LNCaP clone FGC (cell line): ENCODE results near the gene LRP1-AS.

Experiments
- DNase-seq: peaks from one replicate; pipeline ENCODE4 v3.0.0-alpha.2; 2011; ENCODE audit warnings: low read depth
- H3K4me3 ChIP-seq: 2 replicates; pipeline ENCODE4 v1.5.1; 2011; ENCODE audit warnings: mild to moderate bottlenecking, low read depth, low read length, control low read depth
- TF ChIP-seq, protein P1 (sequence below): IDR thresholded peaks from 2 replicates; pipeline ENCODE4 v1.5.1; 2012; ENCODE audit warnings: mild to moderate bottlenecking; ENCODE audit not compliant: control insufficient read depth, insufficient read depth; ENCODE audit errors: extremely low read depth

The LRP1-AS gene

DNA sequence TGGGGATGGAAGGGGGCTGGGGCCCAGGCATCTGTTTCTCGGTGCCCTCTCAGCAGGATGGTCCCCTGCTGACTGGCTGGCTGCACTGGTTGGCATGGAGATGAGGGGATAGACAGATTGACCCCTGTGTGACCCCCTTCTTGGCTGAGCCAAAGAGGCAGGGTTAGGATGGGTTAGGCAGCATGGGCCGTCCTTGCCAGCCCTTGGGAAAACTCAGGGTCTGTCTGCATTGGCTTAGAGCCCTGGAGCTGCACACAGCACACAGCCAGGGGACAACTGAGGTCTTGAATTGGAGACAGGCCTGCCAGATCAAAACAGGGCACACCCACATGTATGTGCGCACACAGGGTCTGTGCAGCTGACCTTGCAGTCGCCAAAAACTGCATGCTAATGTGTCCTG lies 11.2 kb upstream of the LRP1-AS start:
- DNase-seq, result no peak
- TF ChIP-seq, protein P1, sequence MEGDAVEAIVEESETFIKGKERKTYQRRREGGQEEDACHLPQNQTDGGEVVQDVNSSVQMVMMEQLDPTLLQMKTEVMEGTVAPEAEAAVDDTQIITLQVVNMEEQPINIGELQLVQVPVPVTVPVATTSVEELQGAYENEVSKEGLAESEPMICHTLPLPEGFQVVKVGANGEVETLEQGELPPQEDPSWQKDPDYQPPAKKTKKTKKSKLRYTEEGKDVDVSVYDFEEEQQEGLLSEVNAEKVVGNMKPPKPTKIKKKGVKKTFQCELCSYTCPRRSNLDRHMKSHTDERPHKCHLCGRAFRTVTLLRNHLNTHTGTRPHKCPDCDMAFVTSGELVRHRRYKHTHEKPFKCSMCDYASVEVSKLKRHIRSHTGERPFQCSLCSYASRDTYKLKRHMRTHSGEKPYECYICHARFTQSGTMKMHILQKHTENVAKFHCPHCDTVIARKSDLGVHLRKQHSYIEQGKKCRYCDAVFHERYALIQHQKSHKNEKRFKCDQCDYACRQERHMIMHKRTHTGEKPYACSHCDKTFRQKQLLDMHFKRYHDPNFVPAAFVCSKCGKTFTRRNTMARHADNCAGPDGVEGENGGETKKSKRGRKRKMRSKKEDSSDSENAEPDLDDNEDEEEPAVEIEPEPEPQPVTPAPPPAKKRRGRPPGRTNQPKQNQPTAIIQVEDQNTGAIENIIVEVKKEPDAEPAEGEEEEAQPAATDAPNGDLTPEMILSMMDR, result no peak
- H3K4me3 ChIP-seq, result no peak overlapping the region

DNA sequence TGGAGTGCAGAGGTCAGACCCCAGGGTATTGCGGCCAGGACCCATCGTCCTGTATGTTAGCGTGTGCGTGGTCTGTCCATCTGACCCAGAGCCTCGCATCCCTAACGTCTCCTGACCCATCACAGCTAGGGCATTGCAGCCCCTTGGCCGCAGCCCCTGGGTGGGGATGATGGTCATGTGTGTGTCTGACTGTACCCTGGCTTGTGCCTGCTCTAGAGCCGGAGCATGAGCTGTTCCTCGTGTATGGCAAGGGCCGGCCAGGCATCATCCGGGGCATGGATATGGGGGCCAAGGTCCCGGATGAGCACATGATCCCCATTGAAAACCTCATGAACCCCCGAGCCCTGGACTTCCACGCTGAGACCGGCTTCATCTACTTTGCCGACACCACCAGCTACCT lies 10.8 kb upstream of the LRP1-AS start:
- DNase-seq, result no peak
- H3K4me3 ChIP-seq, result no peak overlapping the region
- TF ChIP-seq, protein P1, result no peak

DNA sequence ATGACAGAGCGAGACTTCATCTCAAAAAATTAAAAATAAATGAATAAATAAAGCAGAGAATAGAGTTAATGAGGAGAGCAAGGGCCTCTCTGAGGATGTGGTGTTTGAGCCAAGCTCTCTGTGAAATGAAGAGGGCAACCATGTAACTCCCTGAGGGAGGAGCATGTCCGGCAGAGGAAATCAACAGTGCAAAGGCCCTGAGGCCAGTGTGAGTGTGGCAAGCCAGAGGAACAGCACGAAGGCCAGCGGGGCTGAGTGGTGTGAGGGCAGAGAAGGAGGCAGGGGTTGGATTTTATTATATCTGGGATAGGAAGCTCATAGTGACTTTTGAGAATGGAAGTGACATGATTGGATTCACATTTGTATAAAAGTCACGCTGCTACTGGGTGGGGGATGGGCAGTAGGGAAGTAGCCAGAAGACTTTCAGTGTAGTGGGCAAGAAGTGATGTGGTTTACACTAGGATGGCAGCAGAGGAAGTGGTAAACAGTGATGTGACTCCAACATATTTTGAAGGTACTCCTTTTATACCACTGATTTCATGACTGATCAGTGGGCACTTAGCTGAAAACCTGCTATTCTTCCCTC lies 10.3 kb upstream of the LRP1-AS start:
- H3K4me3 ChIP-seq, result no peak overlapping the region
- TF ChIP-seq, protein P1, result no peak
- DNase-seq, result no peak

DNA sequence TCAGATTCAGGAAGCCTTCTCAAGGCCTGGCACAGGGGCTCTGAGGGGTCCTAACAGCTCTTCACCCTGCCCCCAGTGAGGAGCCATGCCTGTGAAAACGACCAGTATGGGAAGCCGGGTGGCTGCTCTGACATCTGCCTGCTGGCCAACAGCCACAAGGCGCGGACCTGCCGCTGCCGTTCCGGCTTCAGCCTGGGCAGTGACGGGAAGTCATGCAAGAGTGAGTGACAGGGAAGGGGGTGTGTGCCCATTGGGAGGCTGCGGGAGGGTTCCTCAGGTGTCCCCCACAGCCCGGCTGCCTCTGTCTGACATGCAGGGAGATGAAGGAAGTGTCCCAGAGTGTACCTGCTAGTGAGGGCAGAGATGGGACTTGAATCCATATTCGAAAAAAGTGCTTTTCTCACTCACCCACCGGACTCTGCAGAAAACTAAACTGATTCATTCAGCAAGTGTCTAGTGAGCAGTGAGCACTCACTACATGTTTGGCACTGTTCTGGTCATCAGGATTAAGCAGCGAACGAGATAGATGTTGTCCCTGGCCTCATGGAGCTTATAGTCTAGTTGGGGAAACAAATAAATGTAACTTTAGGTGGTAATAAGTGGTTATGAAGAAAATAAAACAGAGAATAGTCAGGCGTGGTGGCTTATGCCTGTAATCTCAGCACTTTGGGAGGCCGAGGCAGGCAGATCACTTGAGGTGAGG lies 9.4 kb upstream of the LRP1-AS start:
- TF ChIP-seq, protein P1, result no peak
- no peak for DNase-seq
- H3K4me3 ChIP-seq, result no peak overlapping the region

DNA sequence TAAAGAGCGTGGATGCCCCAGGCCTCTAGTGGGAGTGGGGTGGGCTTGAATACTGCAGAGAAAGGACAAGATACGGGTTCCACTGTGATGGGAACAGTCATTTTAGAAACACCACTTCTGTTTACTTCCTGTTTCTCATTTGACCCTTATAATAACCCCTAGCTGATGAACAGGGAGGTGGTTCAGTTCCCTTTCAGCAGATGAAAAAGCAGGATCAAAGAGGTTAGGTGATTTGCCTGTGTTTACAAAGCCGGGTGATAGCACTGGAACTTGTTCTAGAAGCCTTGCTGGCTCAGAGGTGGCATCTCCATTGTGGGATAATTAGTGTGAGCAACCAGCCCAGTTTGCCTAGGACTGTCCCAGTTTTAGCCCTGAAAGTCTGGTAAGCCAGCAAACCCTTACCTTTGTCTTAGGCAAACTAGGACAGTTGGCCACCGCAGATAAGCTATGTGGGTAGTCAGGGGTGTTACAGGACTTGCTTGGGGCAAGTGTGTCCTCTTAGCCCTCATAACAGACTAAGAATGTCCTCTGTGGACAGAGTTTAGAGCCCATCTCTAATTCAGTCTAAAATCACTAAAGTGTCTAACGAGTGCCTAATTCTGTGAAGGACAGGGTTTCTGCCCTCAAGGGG lies 7.5 kb upstream of the LRP1-AS start:
- no peak overlapping the region for H3K4me3 ChIP-seq
- TF ChIP-seq, protein P1, result no peak
- no peak for DNase-seq

DNA sequence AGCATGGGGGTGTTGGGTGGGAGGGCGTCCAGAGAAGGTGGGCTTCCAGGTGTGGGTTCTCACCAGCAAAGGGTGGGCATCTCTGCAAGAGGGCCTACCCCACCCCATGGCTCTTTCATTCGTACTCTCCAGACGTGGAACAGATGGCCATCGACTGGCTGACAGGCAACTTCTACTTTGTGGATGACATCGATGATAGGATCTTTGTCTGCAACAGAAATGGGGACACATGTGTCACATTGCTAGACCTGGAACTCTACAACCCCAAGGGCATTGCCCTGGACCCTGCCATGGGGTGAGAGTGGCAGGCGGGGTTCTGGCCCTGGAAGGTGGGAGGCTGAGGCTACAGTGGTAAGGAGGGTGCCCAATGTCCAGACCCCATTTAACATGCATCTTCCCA lies 6.7 kb upstream of the LRP1-AS start:
- TF ChIP-seq, protein P1, result no peak
- no peak overlapping the region for H3K4me3 ChIP-seq
- no peak for DNase-seq
